DMS53 treated with DMSO at 0.1 percent for 48 hours (cell line): ENCODE data around the gene DDX31.

Source experiments
- DNase-seq: peaks from one replicate; lab custom pipeline; 2025; ENCODE audit not compliant: unreplicated experiment; lab: John Stamatoyannopoulos, UW

DDX31 gene

DNA sequence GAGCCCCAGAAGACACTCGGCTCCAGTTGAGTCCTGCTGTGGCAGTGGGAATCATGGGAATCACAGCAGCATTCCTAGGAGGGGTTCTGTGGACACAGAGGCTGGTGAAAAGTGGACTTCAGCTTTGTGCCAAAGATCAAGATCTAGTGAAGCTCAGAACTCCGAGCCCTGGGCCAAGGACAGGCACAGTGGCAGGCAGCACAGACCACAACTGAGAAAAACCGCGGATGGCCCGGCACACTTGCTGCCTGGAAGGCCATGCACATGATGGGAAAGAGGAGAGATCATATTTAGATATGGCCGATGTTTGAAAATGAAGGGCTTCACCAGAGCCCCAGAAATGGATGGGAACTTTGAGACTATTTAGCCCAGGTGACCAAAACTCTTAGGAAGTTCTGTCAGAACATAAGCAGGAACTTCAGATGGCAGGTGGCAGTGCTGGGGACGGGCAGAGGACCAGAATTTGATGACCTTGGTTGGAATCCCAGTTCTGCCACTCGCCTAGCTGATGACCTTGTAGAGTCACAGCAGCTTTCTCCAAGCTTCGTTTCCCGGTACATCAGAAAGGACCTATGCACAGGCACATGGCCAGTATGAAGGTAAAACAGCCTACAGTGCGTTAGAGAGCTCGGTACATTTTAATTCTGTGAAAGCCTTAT is 69.3 kb downstream of the DDX31 start:
- no peak for DNase-seq

DNA sequence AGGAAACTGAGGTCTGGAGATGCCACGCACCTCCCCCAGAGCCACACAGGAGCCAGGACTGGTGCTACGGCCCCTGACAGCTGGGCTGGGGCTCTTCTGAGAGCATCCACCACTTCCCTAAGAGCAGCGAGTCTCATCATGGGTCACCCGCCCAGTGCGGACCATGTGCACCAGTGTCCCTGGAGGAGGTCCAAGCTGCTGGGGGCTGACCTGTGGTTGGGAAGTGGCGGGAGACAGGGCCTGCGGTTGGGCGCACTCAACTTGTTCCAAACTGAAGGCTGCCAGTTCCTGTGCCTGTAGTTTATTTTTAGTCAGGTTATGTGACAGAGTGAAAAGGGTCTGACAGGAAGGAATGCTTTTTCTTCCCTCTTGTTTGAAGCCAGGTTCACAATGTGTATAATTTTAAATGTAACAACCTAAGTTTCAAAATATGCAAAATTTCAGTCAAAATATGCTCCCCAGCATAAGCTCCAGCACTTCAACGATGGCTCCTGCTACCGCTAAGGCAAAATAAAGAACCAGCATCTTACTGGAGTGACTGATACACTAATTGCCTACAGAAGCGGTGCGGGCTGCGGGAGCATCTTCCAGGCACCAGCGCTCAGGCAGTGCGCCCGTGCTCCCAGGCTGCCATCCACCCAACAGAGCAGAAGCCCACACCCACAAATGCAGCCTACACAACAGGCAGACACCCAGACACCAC is 72.6 kb downstream of the DDX31 start:
- DNase-seq = no peak

GRCh38 chr9:132596200-132596599 is 73.6 kb downstream of the DDX31 start:
- DNase-seq = no peak

DNA sequence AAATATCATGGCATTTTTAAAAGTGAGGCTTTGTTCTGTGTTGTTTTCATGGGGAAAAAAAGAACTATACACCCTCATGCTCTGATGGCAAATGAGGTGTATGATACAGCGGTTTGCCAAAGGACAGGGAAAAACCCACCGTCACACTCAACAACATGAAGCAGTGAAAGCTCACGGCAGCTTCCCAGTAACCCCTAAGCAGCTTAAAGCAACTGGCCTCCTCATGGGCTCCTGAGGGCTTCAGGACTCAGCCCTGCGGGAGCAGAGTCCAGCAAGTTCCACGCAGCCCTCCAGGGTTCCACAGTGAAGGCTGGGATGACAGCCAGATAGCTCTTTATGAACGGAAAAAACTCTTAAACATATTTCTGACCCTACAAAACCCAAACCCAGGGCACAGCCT is 74.5 kb downstream of the DDX31 start:
- DNase-seq = no peak

DNA sequence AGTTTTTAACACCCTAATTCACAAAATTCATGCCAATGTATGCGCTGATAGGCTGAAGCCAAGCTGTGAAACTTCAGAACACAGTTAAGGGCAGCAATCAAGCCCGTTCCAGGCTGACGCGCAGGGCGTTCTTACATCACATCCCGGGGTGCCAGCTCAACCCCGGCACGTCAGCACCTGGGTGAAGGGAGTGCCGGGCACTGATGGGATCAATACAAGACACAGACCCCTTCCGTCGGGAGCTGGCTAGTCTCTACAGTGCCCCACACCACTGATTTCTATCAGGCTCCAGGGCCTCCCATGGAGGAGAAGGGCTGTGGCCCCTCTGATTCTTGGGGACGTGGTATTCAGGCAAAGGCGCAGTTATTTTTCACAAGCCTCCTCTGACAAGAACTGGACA is 75.4 kb downstream of the DDX31 start:
- DNase-seq = no peak

DNA sequence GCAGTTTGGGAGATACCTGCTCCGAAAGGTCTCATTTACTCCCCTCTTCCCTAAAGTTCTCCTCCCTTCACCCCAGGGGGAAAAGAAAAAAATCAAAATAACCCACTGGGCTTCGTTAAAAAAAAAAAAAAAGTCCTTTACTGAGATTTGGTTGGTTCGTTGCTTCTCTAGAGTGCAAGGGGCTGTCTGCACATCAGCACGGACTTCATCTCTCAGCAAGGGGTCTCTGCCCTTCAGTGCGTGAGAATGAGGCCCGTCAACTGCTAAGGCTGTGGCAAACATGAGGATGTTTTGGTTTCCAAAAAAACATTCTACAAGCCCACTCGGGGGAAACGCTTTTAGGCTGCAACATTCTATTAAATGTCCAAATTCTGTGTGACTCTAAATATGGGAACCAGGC is 77.3 kb downstream of the DDX31 start:
- no peak for DNase-seq

GRCh38 chr9:132591751-132592314 is 78.0 kb downstream of the DDX31 start:
- no peak for DNase-seq

GRCh38 chr9:132591244-132591643 is 78.5 kb downstream of the DDX31 start:
- DNase-seq = no peak

GRCh38 chr9:132590318-132591182 is 79.2 kb downstream of the DDX31 start:
- DNase-seq = no peak

- no peak for DNase-seq
Observed at GRCh38 chr9:132590037-132590317, 79.8 kb downstream of the DDX31 start.

DNA sequence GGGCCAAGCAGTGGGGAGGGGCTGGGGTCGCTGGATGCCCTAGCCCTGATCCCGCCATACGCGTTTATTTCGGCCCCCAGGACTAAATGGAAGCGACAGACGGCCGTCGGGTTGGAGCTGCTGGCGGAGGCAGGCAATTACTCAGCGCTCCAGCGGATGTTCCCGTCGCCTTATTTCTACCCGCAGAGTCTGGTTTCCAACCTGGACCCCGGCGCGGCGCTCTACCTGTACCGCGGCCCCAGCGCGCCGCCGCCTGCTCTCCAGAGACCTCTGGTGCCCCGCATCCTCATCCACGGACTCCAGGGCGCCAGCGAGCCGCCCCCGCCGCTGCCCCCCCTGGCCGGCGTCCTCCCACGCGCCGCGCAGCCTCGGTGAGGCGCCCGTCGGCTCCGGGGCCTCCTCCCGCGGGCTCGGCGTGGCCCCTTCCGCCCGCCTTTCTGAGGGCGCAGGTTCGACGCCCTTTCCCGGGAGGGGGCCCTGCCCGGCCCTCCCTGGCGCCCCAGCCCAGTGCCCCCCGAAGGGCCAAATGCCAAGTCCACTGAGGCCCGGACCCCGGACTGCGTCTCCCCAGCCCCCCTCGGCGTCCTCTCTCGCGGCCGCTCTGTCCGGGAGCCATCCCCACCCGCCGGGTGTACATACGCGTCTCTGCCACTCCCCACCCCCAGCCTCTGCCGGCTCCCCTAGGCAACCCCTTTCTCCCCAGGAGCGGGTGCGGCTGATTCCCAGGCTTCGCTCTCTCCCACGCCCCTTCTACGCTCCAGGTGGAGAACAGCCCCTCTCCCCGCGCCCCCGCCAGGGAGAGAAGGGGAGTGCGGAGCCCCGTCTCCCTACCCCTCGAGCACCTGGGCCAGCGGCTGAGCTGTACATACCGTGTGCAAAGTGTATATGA is 80.4 kb downstream of the DDX31 start:
- no peak for DNase-seq

DNA sequence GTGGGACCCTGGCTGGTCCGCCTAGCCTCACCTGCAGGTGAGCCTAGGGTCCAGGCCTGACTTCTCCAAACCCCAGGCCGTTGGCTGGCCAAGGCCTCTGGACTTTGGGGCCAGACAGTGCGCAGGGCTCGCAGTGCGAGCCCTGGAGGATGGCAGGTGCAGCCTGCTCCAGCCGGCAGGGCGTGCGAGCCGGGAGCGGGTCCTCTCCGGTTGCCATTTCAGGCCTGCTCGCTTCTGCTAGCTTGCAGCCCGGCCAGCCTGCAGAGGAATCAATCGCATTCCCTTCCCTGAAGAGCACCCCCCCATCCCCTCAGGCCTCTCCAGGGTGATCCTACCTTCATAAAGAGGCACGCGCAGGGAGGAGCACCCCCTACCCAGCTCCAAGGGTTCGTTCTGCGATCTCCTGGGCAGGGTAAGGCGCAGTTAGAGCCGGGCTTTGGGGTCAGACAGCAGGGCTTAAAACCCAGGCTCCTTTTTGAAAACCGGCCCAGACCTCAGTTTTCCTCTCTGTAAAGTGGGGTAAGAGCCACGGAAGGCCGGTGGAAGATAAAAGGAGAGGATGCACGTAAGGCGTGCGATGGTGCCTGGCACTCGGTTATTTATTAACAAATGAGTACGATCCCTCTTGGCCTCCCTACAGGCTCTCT is 81.2 kb downstream of the DDX31 start:
- peak; percentile 19 for DNase-seq

GRCh38 chr9:132588098-132588497 is 81.7 kb downstream of the DDX31 start:
- no peak for DNase-seq

DNA sequence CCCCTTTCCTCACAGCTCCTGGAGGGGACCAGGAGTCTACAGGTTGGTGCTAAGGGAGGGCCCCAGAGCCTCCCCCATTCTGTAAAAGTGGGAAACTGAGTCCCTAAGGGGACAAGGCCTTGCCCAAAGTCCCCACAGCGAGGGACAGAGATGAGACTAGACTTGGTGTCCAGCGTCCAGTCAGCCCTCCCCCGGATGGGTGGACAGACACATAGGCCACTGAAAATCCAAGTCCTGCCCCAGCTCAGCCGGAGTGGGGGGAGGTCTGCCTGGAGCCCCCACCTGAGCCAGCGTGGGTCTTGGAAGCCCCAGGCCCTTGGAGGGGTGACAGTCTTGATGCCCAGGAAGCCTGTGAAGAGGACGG is 82.2 kb downstream of the DDX31 start:
- DNase-seq = no peak

DNA sequence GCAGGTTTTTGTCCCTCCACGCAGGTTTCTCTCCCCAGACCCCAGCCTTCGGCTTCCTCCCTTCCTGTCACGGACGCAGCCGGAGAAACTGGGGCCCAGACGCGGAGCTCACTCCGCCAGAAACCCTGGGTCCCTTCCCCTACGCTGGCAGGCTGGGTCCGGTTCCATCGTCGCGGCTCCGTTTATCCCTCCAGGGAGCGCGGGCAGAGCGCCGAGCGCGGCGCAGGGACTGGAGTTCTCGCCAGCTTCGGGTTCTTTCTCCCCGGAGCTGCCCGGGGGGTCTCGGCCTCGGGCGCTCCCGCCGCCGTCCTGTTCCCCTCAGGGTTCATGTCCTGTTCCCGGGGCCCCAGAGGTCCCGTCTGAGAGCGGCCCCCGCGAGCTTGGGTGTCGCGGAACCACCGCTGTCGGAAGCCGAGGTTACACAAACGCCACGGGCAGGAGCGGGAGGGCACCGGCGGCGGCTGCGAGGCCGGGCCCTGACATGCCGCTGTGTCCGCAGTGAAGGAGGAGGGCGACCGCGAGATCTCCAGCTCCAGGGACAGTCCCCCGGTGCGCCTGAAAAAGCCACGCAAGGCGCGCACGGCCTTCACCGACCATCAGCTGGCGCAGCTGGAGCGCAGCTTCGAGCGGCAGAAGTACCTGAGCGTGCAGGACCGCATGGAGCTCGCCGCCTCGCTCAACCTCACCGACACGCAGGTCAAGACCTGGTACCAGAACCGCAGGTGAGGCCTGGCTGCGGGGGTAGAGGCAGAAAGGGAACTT is 82.8 kb downstream of the DDX31 start:
- DNase-seq = no peak

- DNase-seq = peak; percentile 39
Observed at GRCh38 chr9:132585954-132586829, 83.6 kb downstream of the DDX31 start.

DNA sequence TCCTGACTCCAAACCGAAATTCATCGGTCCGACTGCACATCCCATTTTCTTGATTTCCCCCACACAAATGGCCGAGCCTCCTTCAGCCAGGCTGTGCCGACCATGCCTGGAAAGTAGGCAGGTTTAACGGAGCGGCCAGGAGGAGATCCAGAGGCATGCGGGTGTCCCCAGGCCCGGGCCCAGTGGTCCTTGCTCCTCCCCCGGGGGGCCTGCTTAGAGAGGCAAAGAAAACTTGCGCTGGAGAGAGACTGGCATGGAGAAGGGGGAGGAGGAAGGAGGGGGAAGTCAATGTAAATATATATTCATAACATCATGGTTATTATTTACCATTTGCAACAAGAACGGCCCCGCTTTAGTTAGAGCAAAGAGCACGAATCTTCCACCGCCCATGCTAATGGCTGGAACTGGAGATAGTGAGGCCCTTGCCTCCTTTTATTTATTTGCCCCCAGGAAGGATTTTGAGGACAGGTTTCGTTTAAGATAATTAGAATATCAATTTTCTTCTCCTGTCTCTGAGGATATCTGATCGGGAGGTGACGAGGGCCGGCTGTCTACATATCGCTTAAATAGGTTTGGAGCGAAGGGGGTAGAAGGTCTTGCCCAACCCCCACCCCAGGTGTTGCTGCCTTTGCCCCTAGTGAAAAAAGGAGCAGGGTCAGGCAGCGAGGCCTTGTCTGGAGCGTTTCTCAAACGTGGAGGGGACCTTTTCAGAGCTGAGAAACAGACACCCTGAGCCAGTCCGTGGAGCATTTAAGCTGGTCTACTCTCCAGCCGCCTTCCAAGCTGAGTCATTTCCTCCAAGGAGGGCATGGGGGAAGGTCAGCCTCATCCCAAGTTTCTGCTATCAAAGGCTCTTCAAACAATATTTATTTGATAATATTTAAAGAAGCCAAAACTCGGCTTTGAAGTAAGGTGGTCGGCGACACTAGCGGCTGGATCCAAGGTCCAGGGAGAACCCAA is 84.9 kb downstream of the DDX31 start:
- no peak for DNase-seq
